ENCODE results near the gene DIS3L. TPM values are rescaled to one million over a fixed set of nuclear protein-coding genes. Genes with fewer than 3 reads are reported as not detected.

Gene DIS3L
- total RNA-seq, 1 donor from 2014 or later: 18.6 TPM

GRCh38 chr15:66278671-66279070 lies 14.7 kb upstream of the DIS3L start:
- H3K4me1 Mint-ChIP-seq (ENCODE audit: low read depth): no peaks in the 10 kb centered on the region
- TF ChIP-seq, protein P1, sequence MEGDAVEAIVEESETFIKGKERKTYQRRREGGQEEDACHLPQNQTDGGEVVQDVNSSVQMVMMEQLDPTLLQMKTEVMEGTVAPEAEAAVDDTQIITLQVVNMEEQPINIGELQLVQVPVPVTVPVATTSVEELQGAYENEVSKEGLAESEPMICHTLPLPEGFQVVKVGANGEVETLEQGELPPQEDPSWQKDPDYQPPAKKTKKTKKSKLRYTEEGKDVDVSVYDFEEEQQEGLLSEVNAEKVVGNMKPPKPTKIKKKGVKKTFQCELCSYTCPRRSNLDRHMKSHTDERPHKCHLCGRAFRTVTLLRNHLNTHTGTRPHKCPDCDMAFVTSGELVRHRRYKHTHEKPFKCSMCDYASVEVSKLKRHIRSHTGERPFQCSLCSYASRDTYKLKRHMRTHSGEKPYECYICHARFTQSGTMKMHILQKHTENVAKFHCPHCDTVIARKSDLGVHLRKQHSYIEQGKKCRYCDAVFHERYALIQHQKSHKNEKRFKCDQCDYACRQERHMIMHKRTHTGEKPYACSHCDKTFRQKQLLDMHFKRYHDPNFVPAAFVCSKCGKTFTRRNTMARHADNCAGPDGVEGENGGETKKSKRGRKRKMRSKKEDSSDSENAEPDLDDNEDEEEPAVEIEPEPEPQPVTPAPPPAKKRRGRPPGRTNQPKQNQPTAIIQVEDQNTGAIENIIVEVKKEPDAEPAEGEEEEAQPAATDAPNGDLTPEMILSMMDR (IDR thresholded peaks at IDR 0.05): no peak
- peaks cover 34% of the 10 kb centered on the region for H3K27me3 Mint-ChIP-seq (ENCODE audit: low read depth)
- peaks cover 6% of the 10 kb centered on the region for H3K9me3 Mint-ChIP-seq (ENCODE audit: low read depth)
- no peak overlapping the region for H3K4me3 Mint-ChIP-seq (ENCODE audit: unreplicated experiment)
- H3K36me3 Mint-ChIP-seq (ENCODE audit: low read depth): peaks cover 4% of the 10 kb centered on the region
- H3K27ac Mint-ChIP-seq (ENCODE audit: unreplicated experiment): no peak overlapping the region
- no peak for DNase-seq (ENCODE audit: low spot score)

DNA sequence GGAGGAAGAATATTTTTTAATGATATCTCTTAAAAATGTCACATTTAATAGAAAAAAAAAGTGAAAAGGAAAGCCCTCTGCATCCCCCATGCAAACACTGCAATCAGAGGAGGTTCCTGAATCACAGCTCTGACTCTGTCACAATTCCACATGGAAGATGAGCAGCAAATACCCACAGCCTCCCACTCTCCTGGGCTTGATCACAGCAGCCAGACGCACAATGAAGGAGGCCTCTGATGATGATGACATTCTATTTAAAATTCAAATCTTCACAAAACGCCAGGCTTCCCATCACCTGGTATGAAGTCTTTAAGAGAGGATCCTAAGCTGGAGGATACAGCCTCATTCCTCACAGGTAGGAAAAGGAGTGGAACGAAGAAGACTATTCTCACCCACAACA lies 9.1 kb upstream of the DIS3L start:
- no peak overlapping the region for H3K4me3 Mint-ChIP-seq (ENCODE audit: unreplicated experiment)
- no peaks in the 10 kb centered on the region for H3K9me3 Mint-ChIP-seq (ENCODE audit: low read depth)
- DNase-seq (ENCODE audit: low spot score): no peak
- H3K27me3 Mint-ChIP-seq (ENCODE audit: low read depth): peaks cover 19% of the 10 kb centered on the region
- TF ChIP-seq, protein P1 (IDR thresholded peaks at IDR 0.05): no peak
- no peaks in the 10 kb centered on the region for H3K4me1 Mint-ChIP-seq (ENCODE audit: low read depth)
- peaks cover 2% of the 10 kb centered on the region for H3K36me3 Mint-ChIP-seq (ENCODE audit: low read depth)
- H3K27ac Mint-ChIP-seq (ENCODE audit: unreplicated experiment): no peak overlapping the region

DNA sequence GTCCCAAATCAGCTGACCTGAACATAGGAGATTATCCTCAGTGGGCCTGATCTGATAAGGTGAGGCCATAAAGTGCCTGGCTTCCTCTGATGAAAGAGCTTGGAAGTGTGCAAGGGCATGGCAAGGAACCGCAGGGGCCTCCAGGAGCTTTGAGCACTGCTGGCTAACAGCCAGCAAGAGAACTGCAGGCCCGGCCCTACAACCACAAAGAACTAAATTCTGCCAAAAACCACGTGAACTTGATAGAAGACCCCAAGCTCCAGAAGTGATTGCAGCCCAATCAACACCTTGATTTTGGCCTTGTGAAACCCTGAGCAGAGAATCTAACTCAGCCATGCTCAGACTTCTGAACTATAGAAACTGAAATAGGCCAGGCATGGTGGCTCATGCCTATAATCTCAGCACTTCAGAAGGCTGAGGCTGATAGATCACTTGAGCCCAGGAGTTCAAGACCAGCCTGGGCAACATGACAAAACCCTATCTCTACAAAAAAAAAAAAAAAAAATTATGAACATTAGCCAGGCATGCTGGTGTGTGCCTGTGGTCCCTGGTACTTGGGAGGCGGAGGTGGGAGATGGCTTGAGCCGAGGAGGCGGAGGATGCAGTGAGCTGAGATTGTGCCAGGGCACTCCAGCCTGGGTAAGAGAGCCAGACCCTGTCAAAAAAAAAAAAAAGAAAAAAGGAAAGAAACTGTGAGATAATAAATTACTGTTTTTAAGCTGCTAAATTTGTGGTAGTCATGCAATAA lies 7.7 kb upstream of the DIS3L start:
- Mint-ChIP-seq H3K4me1 (ENCODE audit: low read depth) (no peaks in the 10 kb centered on the region), H3K4me3 (ENCODE audit: unreplicated experiment) (no peak overlapping the region), H3K9me3 (ENCODE audit: low read depth) (no peaks in the 10 kb centered on the region), H3K27ac (ENCODE audit: unreplicated experiment) (no peak overlapping the region), H3K27me3 (ENCODE audit: low read depth) (peaks cover 6% of the 10 kb centered on the region), H3K36me3 (ENCODE audit: low read depth) (peaks cover 2% of the 10 kb centered on the region)
- TF ChIP-seq, protein P1 (IDR thresholded peaks at IDR 0.05): no peak
- no peak for DNase-seq (ENCODE audit: low spot score)

DNA sequence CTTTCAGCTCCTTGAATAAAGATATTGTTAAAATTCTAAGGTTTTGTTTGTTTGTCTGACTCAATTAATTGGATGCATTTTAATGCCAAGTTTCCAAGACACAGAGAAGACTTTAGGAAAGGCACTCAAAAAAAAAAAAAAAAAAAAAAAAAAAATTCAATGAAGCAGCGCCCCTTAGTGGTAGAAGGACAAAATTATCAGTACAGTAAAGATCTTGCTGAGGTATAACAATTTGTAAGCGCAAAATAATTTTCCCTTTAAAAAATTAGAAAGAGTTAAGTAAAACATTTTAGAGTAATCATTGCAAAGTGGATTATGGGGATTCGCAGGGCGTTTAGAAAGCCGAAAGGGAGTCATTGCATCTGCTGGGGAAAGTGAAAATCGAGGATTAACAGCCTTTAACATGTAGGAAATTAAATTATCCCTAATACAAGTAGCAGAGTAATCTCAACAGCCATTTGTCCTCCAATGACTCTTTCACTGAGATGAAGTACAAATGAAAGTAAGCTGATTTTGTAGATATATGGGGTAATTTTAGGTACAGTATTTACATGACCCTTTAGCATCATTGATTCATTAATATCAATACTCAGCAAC lies 5.8 kb upstream of the DIS3L start:
- Mint-ChIP-seq H3K27ac (ENCODE audit: unreplicated experiment) (no peak overlapping the region), H3K4me3 (ENCODE audit: unreplicated experiment) (no peak overlapping the region), H3K9me3 (ENCODE audit: low read depth) (no peaks in the 10 kb centered on the region), H3K27me3 (ENCODE audit: low read depth) (no peaks in the 10 kb centered on the region), H3K4me1 (ENCODE audit: low read depth) (peaks cover 4% of the 10 kb centered on the region), H3K36me3 (ENCODE audit: low read depth) (no peaks in the 10 kb centered on the region)
- no peak for DNase-seq (ENCODE audit: low spot score)
- TF ChIP-seq, protein P1 (IDR thresholded peaks at IDR 0.05): peak; percentile 86

- Mint-ChIP-seq H3K9me3 (ENCODE audit: low read depth) (no peaks in the 10 kb centered on the region), H3K27ac (ENCODE audit: unreplicated experiment) (no peak overlapping the region), H3K27me3 (ENCODE audit: low read depth) (no peaks in the 10 kb centered on the region), H3K36me3 (ENCODE audit: low read depth) (no peaks in the 10 kb centered on the region), H3K4me1 (ENCODE audit: low read depth) (peaks cover 6% of the 10 kb centered on the region), H3K4me3 (ENCODE audit: unreplicated experiment) (no peak overlapping the region)
- TF ChIP-seq, protein P1 (IDR thresholded peaks at IDR 0.05): no peak
- no peak for DNase-seq (ENCODE audit: low spot score)
These were observed 5.3 kb upstream of the DIS3L start for GRCh38 chr15:66288093-66288492.
